SU-DHL-6 (cell line): ENCODE results near the gene PIK3CD.

Experiments
- H2AFZ ChIP-seq: fragments of 200-600 bp; sonication (generic); 2 replicates; pipeline ENCODE4 v1.6.1; 2014; ENCODE audit warnings: low read depth, mild to moderate bottlenecking, moderate library complexity, mixed read lengths, antibody characterized with exemption, low read length; ENCODE audit not compliant: severe bottlenecking
- H3F3A ChIP-seq: fragments of 200-600 bp; shearing (Covaris generic); 2 replicates; pipeline ENCODE4 v1.6.0; 2016; ENCODE audit warnings: antibody characterized with exemption, mild to moderate bottlenecking; ENCODE audit not compliant: insufficient read depth
- H3K27ac ChIP-seq: fragments of 200-600 bp; sonication (generic); 2 replicates; pipeline ENCODE4 v1.5.1; 2016; ENCODE audit warnings: low read depth, mild to moderate bottlenecking, low read length, moderate library complexity, mixed read lengths
- H3K27me3 ChIP-seq: fragments of 200-600 bp; sonication (generic), shearing (Covaris generic); 2 replicates; pipeline ENCODE4 v1.6.0; 2014; ENCODE audit warnings: mild to moderate bottlenecking, low read length
- H3K36me3 ChIP-seq: fragments of 200-600 bp; sonication (generic); 2 replicates; pipeline ENCODE4 v1.6.1; 2014; ENCODE audit warnings: mild to moderate bottlenecking, low read length, mixed read lengths
- H3K4me2 ChIP-seq: fragments of 300-600, 200-600 bp; shearing (Covaris generic), sonication (generic); 2 replicates; pipeline ENCODE4 v1.6.0; 2014; ENCODE audit warnings: low read length, low read depth, mild to moderate bottlenecking; ENCODE audit not compliant: poor library complexity, severe bottlenecking
- H3K4me3 ChIP-seq: fragments of 200-600 bp; sonication (generic); 2 replicates; pipeline ENCODE4 v1.5.1; 2014; ENCODE audit warnings: antibody characterized with exemption, low read length, mild to moderate bottlenecking, mixed read lengths; ENCODE audit not compliant: insufficient read depth, poor library complexity, severe bottlenecking
- H3K79me2 ChIP-seq: fragments of 200-600 bp; sonication (generic); 2 replicates; pipeline ENCODE4 v1.6.1; 2014; ENCODE audit warnings: mild to moderate bottlenecking, low read length, moderate library complexity; ENCODE audit not compliant: insufficient read depth
- H3K9ac ChIP-seq: fragments of 200-600 bp; sonication (generic); 2 replicates; pipeline ENCODE4 v1.7.0; 2014; ENCODE audit warnings: mild to moderate bottlenecking, low read length
- H3K9me2 ChIP-seq: fragments of 200-600 bp; sonication (generic); replicated peaks from 2 replicates; pipeline ENCODE4 v1.6.1; 2014; ENCODE audit warnings: low read length; ENCODE audit not compliant: insufficient read depth
- H3K9me3 ChIP-seq: fragments of 200-600 bp; sonication (generic); 2 replicates; pipeline ENCODE4 v1.6.1; 2014; ENCODE audit warnings: low read length, mixed read lengths; ENCODE audit not compliant: insufficient read depth
- H4K20me1 ChIP-seq: fragments of 200-600 bp; sonication (generic); 2 replicates; pipeline ENCODE4 v1.6.1; 2014; ENCODE audit warnings: low read depth, mild to moderate bottlenecking, antibody characterized with exemption, low read length, moderate library complexity, mixed read lengths
- EZH2phosphoT487 ChIP-seq: fragments of 200-600 bp; sonication (generic), shearing (Covaris generic); conservative IDR thresholded peaks from 2 replicates; pipeline ENCODE4 v1.6.1; 2018; ENCODE audit warnings: mild to moderate bottlenecking, antibody characterized with exemption, low read length, moderate library complexity, mixed read lengths
- TF ChIP-seq, protein P1 (sequence below): fragments of 200-600 bp; sonication (generic); IDR thresholded peaks from one replicate; pipeline ENCODE4 v1.5.1; 2017; ENCODE audit warnings: antibody characterized with exemption, mild to moderate bottlenecking, low read length, moderate library complexity; ENCODE audit not compliant: insufficient read depth, poor library complexity, severe bottlenecking

PIK3CD gene

GRCh38 chr1:9716404-9717192 lies 65.1 kb downstream of the PIK3CD start:
- no peak for TF ChIP-seq EZH2phosphoT487
- TF ChIP-seq, protein P1, sequence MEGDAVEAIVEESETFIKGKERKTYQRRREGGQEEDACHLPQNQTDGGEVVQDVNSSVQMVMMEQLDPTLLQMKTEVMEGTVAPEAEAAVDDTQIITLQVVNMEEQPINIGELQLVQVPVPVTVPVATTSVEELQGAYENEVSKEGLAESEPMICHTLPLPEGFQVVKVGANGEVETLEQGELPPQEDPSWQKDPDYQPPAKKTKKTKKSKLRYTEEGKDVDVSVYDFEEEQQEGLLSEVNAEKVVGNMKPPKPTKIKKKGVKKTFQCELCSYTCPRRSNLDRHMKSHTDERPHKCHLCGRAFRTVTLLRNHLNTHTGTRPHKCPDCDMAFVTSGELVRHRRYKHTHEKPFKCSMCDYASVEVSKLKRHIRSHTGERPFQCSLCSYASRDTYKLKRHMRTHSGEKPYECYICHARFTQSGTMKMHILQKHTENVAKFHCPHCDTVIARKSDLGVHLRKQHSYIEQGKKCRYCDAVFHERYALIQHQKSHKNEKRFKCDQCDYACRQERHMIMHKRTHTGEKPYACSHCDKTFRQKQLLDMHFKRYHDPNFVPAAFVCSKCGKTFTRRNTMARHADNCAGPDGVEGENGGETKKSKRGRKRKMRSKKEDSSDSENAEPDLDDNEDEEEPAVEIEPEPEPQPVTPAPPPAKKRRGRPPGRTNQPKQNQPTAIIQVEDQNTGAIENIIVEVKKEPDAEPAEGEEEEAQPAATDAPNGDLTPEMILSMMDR = no peak
- Histone ChIP-seq H3K9me2 (no peaks in the 10 kb centered on the region), H2AFZ (no peak overlapping the region), H3K9ac (peak overlapping the region; percentile 47), H3K79me2 (no peaks in the 10 kb centered on the region), H4K20me1 (no peaks in the 10 kb centered on the region), H3F3A (0 out of 2 replicates have a peak, but pooled peaks cover 5% of the 10 kb centered on the region), H3K36me3 (no peaks in the 10 kb centered on the region), H3K4me2 (peak overlapping the region; percentile 40), H3K9me3 (no peaks in the 10 kb centered on the region), H3K27me3 (no peaks in the 10 kb centered on the region), H3K27ac (peak overlapping the region; percentile 46; the same call in 1 of the 2 replicates), H3K4me3 (no peak overlapping the region)

DNA sequence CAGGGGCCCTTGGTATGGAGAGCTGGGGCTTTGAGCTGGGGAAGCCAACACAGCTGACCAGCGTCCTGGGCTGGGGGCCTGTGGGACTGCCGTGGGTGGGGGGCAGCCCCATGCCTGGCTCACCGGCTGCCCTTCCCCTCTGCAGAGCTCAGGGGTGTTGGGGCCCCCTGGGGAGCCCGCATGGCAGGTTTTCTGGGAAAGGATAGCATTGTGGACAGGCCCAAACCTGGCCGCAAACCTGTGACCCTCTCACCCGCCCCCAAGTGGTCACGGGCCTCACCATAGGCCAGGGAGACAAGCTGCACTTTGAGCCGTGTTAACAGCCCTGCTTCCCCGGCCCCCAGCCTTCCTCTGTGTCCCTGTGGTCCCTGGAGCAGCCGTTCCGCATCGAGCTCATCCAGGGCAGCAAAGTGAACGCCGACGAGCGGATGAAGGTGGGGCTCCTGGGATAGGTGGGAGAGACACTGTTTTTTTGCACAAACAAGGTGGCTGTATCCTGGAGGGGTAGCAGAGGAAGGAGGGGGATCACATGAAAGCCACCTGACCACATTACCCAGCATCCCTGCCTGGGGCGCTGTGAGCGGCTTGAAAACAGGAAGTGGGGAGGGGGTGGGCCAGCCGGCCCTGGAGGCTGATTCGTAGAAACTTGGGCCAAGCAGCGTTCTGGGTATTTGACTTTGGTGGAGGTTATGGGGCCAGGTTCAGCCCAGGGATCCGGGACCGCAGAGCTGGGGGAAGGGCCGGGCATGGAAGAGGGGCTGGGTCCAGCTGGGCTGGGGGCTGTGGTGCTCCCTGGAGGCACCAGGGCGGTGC lies 65.9 kb downstream of the PIK3CD start:
- Histone ChIP-seq H4K20me1 (no peaks in the 10 kb centered on the region), H2AFZ (peak overlapping the region; percentile 5), H3K36me3 (no peaks in the 10 kb centered on the region), H3F3A (0 out of 2 replicates have a peak, but pooled peaks cover 5% of the 10 kb centered on the region), H3K27ac (peak overlapping the region; percentile 46), H3K9me2 (no peaks in the 10 kb centered on the region), H3K9ac (peak overlapping the region; percentile 47), H3K27me3 (no peaks in the 10 kb centered on the region), H3K79me2 (no peaks in the 10 kb centered on the region), H3K9me3 (no peaks in the 10 kb centered on the region), H3K4me2 (peak overlapping the region; percentile 40), H3K4me3 (peak overlapping the region; percentile 42)
- TF ChIP-seq, protein P1 = no peak
- TF ChIP-seq EZH2phosphoT487 = no peak

DNA sequence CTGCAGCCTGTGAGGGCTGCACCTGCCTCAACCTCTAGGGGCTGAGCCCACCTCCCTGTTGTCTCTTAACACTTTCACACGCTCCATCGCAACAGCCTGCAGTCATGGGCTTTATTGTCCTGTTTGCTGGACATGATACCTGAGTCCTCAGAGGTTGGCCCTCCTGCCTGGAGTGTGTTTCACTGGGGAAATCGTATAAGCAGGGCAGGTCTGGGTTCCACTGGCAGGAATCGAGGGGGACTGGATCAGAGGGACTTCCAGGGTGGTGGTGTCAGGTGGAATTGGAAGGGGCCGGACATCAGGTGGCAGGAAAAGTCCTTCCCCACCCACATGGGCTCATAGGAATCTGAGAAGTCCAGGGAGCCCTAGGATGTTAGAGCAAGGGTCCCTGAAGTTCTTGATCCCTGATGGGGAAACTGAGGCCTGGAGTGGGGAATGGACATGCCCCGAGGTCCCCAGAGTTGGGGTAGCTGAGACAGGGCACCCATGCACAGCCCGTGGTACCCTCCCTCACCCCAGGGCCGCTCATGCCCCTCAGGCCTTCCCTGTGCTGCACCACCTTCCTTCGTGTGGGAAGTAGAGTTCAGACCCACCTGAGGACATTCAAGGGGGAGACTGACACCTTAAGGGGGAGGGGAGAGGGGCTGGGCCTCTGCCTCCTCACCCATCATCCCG lies 66.6 kb downstream of the PIK3CD start:
- peak overlapping the region; percentile 5 for H2AFZ ChIP-seq

More for the DNA sequence above, 66.6 kb downstream of the PIK3CD start:
- H3K27me3 ChIP-seq = no peaks in the 10 kb centered on the region
- peak overlapping the region; percentile 47; the same call in 1 of the 2 replicates for H3K9ac ChIP-seq
- TF ChIP-seq EZH2phosphoT487 = no peak
- TF ChIP-seq, protein P1 = no peak
- H3K9me3 ChIP-seq = no peaks in the 10 kb centered on the region
- H3K79me2 ChIP-seq = no peaks in the 10 kb centered on the region
- no peaks in the 10 kb centered on the region for H3K9me2 ChIP-seq
- peak overlapping the region; percentile 46 for H3K27ac ChIP-seq
- H3F3A ChIP-seq = 0 out of 2 replicates have a peak, but pooled peaks cover 3% of the 10 kb centered on the region
- H3K4me2 ChIP-seq = peak overlapping the region; percentile 40
- H3K36me3 ChIP-seq = 0 out of 2 replicates have a peak, but pooled peaks cover 1% of the 10 kb centered on the region
- H3K4me3 ChIP-seq = no peak overlapping the region
- H4K20me1 ChIP-seq = no peaks in the 10 kb centered on the region
